GM21526 (cell line): ENCODE data around the gene CTNNA1.

Source experiments
- ATAC-seq: cut with Tn5 transposase; IDR thresholded peaks from one replicate; pipeline ENCODE4 v1.9.1; 2021; ENCODE audit warnings: moderate library complexity; ENCODE audit not compliant: unreplicated experiment, low FRiP score

CTNNA1 gene

DNA sequence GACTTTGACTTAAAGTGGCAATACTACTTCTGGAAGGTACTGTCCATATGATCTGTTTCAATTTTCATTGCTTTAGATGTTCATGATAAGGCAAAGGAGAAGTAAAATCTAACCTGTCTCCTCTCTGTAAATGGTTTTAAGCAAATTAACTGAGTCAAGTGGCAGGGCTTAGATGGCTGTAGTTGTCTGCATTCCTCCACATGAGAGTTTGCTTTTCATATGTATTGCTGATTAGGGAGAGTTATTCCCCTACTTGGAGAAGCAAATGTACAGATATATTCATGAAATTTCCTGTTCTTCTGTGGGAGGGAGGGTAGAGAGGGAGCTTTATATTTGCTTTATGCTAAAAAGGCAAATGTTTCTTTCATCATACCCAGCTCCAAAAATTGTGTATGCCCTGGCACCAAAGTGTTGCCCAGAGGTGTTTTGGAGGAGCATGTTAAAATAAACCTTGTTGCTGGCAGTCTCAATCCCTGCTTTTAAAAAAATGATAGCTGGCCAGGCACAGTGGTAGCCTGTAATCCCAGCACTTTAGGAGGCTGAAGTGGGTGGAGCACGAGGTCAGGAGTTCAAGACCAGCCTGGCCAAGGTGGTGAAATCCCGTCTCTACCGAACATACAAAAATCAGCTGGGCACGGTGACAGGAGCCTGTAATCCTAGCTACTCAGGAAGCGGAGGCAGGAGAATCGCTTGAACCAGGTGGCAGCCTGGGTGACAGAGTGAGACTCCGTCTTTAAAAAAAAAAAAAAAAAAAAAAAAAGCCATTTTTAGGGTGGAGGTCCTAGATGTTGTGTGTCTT, 125.4 kb downstream of the CTNNA1 start:
- ATAC-seq: no peak

GRCh38 chr5:138883211-138883610, 130.0 kb downstream of the CTNNA1 start:
- no peak for ATAC-seq

GRCh38 chr5:138884094-138884493, 130.9 kb downstream of the CTNNA1 start:
- ATAC-seq: no peak

DNA sequence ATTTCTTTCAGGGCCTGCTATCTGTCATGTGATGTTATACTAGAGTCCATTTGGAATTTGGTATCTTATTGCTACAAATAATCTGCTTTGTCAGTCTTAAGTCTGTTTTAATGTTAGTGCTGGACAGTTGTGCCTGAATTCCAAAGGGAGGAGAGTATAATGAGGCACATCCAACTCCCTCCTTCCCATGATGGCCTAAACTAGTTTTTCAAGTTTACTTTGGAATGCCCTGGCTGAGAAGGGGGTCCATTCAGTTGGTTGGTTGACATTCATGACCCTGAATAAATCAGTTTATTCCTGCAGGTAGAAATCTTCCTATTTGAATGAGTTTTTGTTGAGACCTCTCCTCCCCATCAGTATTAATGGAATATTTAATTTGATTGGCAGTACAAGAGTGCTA, 131.3 kb downstream of the CTNNA1 start:
- no peak for ATAC-seq

DNA sequence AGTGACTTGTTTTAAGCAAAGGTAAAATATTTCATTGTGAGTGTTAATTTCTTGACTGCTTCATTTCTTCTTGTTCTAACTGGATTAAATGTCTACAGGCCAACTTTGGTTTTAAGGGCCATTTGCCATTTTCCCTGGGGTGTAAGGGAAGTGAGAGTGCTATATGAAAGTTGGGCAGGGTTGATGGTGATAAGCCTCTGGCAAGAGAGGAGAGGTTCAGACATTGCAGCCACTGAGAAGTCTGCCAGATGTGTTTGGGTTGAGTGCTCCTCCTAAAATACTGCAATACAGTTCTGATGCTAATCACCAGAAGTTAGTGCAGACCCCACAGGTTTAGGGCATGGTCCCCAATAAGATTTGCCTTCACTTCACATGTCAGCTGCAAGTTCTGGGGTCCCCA, 136.8 kb downstream of the CTNNA1 start:
- ATAC-seq: no peak

- no peak for ATAC-seq
These were observed 137.4 kb downstream of the CTNNA1 start for GRCh38 chr5:138890644-138891043.

GRCh38 chr5:138895918-138896317, 142.7 kb downstream of the CTNNA1 start:
- ATAC-seq: no peak

- no peak for ATAC-seq
These were observed 145.1 kb downstream of the CTNNA1 start for GRCh38 chr5:138898299-138898698.

DNA sequence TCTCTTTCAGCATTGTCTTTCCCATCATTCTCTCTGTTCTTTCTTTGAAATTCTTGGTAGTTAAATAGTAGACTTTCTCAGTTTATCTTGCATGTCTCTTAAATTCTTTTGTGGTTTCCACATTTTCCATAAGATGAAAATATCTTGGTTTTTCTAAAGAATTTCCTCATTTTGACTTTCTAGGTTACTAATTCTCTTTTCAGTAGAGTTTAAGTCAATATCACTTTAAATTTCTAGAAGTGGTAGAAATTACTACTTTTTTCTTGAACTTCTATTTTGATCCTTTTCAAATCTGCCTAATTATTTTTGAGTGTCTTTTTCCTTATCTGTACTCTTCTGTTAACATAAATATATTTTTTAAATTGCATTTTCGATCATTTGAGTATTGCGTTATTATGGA, 145.5 kb downstream of the CTNNA1 start:
- ATAC-seq: no peak

GRCh38 chr5:138900281-138900965, 147.2 kb downstream of the CTNNA1 start:
- no peak for ATAC-seq

DNA sequence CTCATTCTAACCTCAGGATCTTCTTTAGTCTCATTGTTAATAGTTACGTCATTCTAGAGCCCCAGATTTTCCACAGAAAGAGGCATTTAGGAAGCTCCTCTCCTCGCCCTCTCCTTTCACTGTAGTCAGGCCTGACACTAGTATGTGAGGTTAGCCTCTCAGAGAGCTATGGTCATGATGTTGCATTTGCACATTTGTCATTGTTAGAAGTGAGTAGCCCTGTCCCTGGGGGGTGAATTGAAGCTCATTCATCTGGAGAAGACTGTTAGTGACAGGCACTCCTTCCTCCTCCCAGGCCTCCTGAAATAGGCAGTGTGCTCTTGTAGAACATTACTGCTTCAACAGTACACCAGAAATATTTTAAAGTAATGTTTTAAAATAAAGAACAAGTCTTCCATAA, 148.5 kb downstream of the CTNNA1 start:
- ATAC-seq: no peak

GRCh38 chr5:138903130-138903775, 150.0 kb downstream of the CTNNA1 start:
- ATAC-seq: no peak

GRCh38 chr5:138905541-138905940, 152.3 kb downstream of the CTNNA1 start:
- no peak for ATAC-seq

GRCh38 chr5:138909734-138910133, 156.5 kb downstream of the CTNNA1 start:
- no peak for ATAC-seq

DNA sequence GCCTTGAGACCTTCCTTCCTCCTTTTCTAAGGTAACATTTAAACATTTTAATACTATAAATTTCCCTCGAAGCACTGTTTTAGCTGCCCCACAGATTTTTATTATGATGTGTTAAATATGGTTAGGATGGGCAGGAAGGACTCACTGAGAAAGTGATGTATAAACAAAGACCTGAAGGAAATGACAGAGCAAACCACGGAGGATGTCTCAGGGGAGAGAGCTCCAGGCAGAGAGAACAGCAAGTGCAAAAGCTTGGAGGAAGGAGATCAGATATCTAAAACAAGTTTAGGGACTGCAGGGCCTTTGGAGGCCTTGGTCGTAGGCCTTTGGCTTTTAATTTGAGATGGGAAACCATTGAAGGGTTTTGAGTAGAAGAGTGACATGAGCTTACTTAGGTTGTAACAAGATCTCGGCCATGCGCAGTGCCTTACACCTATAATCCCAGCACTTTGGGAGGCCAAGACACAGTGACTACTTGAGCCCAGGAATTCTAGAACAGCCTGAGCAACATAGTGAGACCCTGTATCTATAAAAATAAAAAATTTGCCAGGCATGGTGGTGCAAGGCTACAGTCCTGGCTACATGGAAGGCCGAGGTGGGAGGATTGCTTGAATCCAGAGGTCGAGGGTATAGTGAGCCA, 157.4 kb downstream of the CTNNA1 start:
- no peak for ATAC-seq

GRCh38 chr5:138911441-138911840, 158.2 kb downstream of the CTNNA1 start:
- ATAC-seq: no peak

DNA sequence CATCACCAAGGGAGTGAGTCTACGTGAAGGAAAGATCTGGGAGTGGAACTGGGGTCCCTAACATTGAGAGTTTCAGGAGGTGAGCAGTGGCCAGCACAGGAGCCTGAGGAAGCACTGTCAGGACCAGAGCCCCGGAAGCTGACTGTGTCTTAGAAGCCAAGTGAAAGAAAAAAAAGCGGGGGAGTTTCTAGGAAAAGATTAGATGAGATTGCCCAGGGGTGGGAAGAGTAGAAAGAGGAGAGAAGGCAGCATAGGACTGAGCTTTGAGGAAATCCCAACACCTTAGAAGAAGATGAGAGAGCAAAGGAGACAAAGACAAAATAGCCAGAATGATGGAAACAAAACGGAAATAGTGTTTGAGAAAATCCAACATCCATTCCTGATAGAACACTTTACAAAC, 158.9 kb downstream of the CTNNA1 start:
- no peak for ATAC-seq

GRCh38 chr5:138913773-138914172, 160.5 kb downstream of the CTNNA1 start:
- ATAC-seq: no peak

- ATAC-seq: no peak
These were observed 161.1 kb downstream of the CTNNA1 start for GRCh38 chr5:138914338-138914737.

GRCh38 chr5:138918686-138919085, 165.5 kb downstream of the CTNNA1 start:
- no peak for ATAC-seq

GRCh38 chr5:138920181-138920580, 167.0 kb downstream of the CTNNA1 start:
- no peak for ATAC-seq
